ENCODE measurements around the gene SEC23B. TPM values are rescaled to one million over a fixed set of nuclear protein-coding genes. Genes with fewer than 3 reads are reported as not detected.

SEC23B gene
- polyA plus RNA-seq, 1 experiment: 49.2 TPM

- H3K27me3 ChIP-seq (ENCODE audit: control insufficient read depth, insufficient read depth, low read length): no peaks in the 10 kb centered on the region
- no peak for TF ChIP-seq CTCF (IDR thresholded peaks at IDR 0.05; ENCODE audit: insufficient read depth, low read depth, low read length)
- ChIA-PET POLR2A (no interaction called here), CTCF (no interaction called here)
- no peak for DNase-seq (ENCODE audit: low read depth)
- H3K4me3 ChIP-seq (ENCODE audit: low read depth, low read length): no peak overlapping the region
- peaks cover 13% of the 10 kb centered on the region for H3K36me3 ChIP-seq (ENCODE audit: control insufficient read depth, insufficient read depth, low read length)
Measured at GRCh38 chr20:18533491-18533890, 25.8 kb downstream of the SEC23B start.

GRCh38 chr20:18533978-18534644 is 26.4 kb downstream of the SEC23B start:
- H3K4me3 ChIP-seq (ENCODE audit: low read depth, low read length): no peak overlapping the region
- CTCF ChIA-PET: no interaction called here
- H3K27me3 ChIP-seq (ENCODE audit: control insufficient read depth, insufficient read depth, low read length): no peaks in the 10 kb centered on the region
- peaks cover 13% of the 10 kb centered on the region for H3K36me3 ChIP-seq (ENCODE audit: control insufficient read depth, insufficient read depth, low read length)
- DNase-seq (ENCODE audit: low read depth): no peak
- TF ChIP-seq CTCF (IDR thresholded peaks at IDR 0.05; ENCODE audit: insufficient read depth, low read depth, low read length): no peak
- POLR2A ChIA-PET: no interaction called here

GRCh38 chr20:18537651-18538050 is 29.9 kb downstream of the SEC23B start:
- ChIA-PET CTCF (no interaction called here), POLR2A (no interaction called here)
- no peak for DNase-seq (ENCODE audit: low read depth)
- Histone ChIP-seq H3K36me3 (ENCODE audit: control insufficient read depth, insufficient read depth, low read length) (peaks cover 8% of the 10 kb centered on the region), H3K4me3 (ENCODE audit: low read depth, low read length) (no peak overlapping the region), H3K27me3 (ENCODE audit: control insufficient read depth, insufficient read depth, low read length) (no peaks in the 10 kb centered on the region)
- no peak for TF ChIP-seq CTCF (IDR thresholded peaks at IDR 0.05; ENCODE audit: insufficient read depth, low read depth, low read length)

- no peak for DNase-seq (ENCODE audit: low read depth)
- CTCF ChIA-PET: no interaction called here
- no peak overlapping the region for H3K4me3 ChIP-seq (ENCODE audit: low read depth, low read length)
- no peak for TF ChIP-seq CTCF (IDR thresholded peaks at IDR 0.05; ENCODE audit: insufficient read depth, low read depth, low read length)
- H3K27me3 ChIP-seq (ENCODE audit: control insufficient read depth, insufficient read depth, low read length): no peaks in the 10 kb centered on the region
- peaks cover 9% of the 10 kb centered on the region for H3K36me3 ChIP-seq (ENCODE audit: control insufficient read depth, insufficient read depth, low read length)
- POLR2A ChIA-PET: no interaction called here
Measured at GRCh38 chr20:18541741-18542140, 34.0 kb downstream of the SEC23B start.

- H3K27me3 ChIP-seq (ENCODE audit: control insufficient read depth, insufficient read depth, low read length): no peaks in the 10 kb centered on the region
- no peak for DNase-seq (ENCODE audit: low read depth)
- H3K4me3 ChIP-seq (ENCODE audit: low read depth, low read length): no peak overlapping the region
- TF ChIP-seq CTCF (IDR thresholded peaks at IDR 0.05; ENCODE audit: insufficient read depth, low read depth, low read length): no peak
- ChIA-PET POLR2A (no interaction called here), CTCF (no interaction called here)
- peaks cover 13% of the 10 kb centered on the region for H3K36me3 ChIP-seq (ENCODE audit: control insufficient read depth, insufficient read depth, low read length)
Measured at GRCh38 chr20:18543216-18543615, 35.5 kb downstream of the SEC23B start.

Measured in BJ (cell line).